H1 (cell line): Measurements from ENCODE around the gene NR5A2. TPM values are rescaled to one million over a fixed set of nuclear protein-coding genes. Genes with fewer than 3 reads are reported as not detected.

ENCODE experiments used
- BRCA1 ChIP-seq: IDR thresholded peaks from 2 replicates; pipeline ENCODE4 v1.6.1; 2012; ENCODE audit warnings: low read depth, low read length, improper control_type of control experiment
- CEBPB ChIP-seq: IDR thresholded peaks from 2 replicates; pipeline ENCODE4 v1.6.1; 2012; ENCODE audit warnings: low read depth, low read length
- CREB1 ChIP-seq: IDR thresholded peaks from 2 replicates; pipeline ENCODE4 v1.6.1; 2012; ENCODE audit warnings: inconsistent platforms
- CTBP2 ChIP-seq: IDR thresholded peaks from 2 replicates; pipeline ENCODE4 v1.7.0; 2011; ENCODE audit warnings: borderline replicate concordance, mild to moderate bottlenecking, moderate library complexity, mixed read lengths, low read length; ENCODE audit not compliant: insufficient read depth, insufficient read length
- EZH2 ChIP-seq: fragments of 200-600 bp; sonication (generic); IDR thresholded peaks from 2 replicates; pipeline ENCODE4 v1.7.1; 2012; ENCODE audit warnings: low read depth, mild to moderate bottlenecking, moderate library complexity, low read length, inconsistent platforms; ENCODE audit not compliant: severe bottlenecking
- POLR2A ChIP-seq, 2 experiments: IDR thresholded peaks; 1 replicate in 1 of 2; 2 replicates in 1 of 2; pipeline ENCODE4 v1.6.1; 2011; ENCODE audit warnings: low read depth in 2 of 2, low read length in 2 of 2, mild to moderate bottlenecking in 2 of 2; ENCODE audit errors: control extremely low read depth in 1 of 2
- RAD21 ChIP-seq, 2 experiments: IDR thresholded peaks in 1 of 2; conservative IDR thresholded peaks in 1 of 2; 2 replicates each; pipeline ENCODE4 v1.6.1; 2011; ENCODE audit warnings: low read depth in 2 of 2, low read length in 2 of 2, improper control_type of control experiment in 1 of 2, inconsistent platforms in 1 of 2, mild to moderate bottlenecking in 1 of 2, moderate library complexity in 1 of 2
- RFX5 ChIP-seq: IDR thresholded peaks from 2 replicates; pipeline ENCODE4 v1.6.1; 2011; ENCODE audit warnings: low read depth, low read length, improper control_type of control experiment, borderline replicate concordance
- SAP30 ChIP-seq: fragments of 300-600 bp; sonication (generic); IDR thresholded peaks from 2 replicates; pipeline ENCODE4 v1.7.1; 2012; ENCODE audit warnings: low read length, moderate library complexity, mild to moderate bottlenecking, inconsistent platforms; ENCODE audit not compliant: insufficient read depth, insufficient replicate concordance
- SIN3A ChIP-seq, 2 experiments: IDR thresholded peaks in 1 of 2; conservative IDR thresholded peaks in 1 of 2; 2 replicates each; pipeline ENCODE4 v1.6.1; 2011 to 2012; ENCODE audit warnings: low read length in 2 of 2, improper control_type of control experiment in 1 of 2, low read depth in 1 of 2, mild to moderate bottlenecking in 1 of 2
- polyA plus RNA-seq, 7 experiments: library from polyadenylated mRNA; depleted of rRNA in 3 of 7; stranded (reverse) in 5 of 7; unstranded in 2 of 7; fragments of >200 nt in 5 of 7; fragments of 200-250 nt in 2 of 7; gene quantifications; 1 replicate in 5 of 7; 2 replicates in 1 of 7; 4 replicates in 1 of 7; pipeline versions ENCODE4 v1.2.1 to v1.2.3, GENCODE V29; 2011 to 2013; ENCODE audit warnings: missing spikeins in 2 of 7, mixed read lengths in 2 of 7
- total RNA-seq: library from RNA; stranded (reverse); fragmentation: NEBNext Ultra II Directional; extraction: Animal tissue kit (Norgen Biotek cat#: 25700); gene quantifications from 2 replicates; pipeline ENCODE4 v1.2.1, GENCODE V29; 2021
- TF ChIP-seq, protein P1 (sequence below): fragments of 300-600 bp; sonication (generic); IDR thresholded peaks from 2 replicates; pipeline ENCODE4 v1.7.1; 2012; ENCODE audit warnings: low read length, moderate library complexity, mild to moderate bottlenecking, inconsistent platforms; ENCODE audit not compliant: insufficient replicate concordance

NR5A2 gene
- total and polyA plus RNA-seq, 2 of the 8 experiments (the other 6 are each of a cell fraction or from before 2014, with no cell fraction given): 1.7 to 11.6 TPM

- TF ChIP-seq, protein P1, sequence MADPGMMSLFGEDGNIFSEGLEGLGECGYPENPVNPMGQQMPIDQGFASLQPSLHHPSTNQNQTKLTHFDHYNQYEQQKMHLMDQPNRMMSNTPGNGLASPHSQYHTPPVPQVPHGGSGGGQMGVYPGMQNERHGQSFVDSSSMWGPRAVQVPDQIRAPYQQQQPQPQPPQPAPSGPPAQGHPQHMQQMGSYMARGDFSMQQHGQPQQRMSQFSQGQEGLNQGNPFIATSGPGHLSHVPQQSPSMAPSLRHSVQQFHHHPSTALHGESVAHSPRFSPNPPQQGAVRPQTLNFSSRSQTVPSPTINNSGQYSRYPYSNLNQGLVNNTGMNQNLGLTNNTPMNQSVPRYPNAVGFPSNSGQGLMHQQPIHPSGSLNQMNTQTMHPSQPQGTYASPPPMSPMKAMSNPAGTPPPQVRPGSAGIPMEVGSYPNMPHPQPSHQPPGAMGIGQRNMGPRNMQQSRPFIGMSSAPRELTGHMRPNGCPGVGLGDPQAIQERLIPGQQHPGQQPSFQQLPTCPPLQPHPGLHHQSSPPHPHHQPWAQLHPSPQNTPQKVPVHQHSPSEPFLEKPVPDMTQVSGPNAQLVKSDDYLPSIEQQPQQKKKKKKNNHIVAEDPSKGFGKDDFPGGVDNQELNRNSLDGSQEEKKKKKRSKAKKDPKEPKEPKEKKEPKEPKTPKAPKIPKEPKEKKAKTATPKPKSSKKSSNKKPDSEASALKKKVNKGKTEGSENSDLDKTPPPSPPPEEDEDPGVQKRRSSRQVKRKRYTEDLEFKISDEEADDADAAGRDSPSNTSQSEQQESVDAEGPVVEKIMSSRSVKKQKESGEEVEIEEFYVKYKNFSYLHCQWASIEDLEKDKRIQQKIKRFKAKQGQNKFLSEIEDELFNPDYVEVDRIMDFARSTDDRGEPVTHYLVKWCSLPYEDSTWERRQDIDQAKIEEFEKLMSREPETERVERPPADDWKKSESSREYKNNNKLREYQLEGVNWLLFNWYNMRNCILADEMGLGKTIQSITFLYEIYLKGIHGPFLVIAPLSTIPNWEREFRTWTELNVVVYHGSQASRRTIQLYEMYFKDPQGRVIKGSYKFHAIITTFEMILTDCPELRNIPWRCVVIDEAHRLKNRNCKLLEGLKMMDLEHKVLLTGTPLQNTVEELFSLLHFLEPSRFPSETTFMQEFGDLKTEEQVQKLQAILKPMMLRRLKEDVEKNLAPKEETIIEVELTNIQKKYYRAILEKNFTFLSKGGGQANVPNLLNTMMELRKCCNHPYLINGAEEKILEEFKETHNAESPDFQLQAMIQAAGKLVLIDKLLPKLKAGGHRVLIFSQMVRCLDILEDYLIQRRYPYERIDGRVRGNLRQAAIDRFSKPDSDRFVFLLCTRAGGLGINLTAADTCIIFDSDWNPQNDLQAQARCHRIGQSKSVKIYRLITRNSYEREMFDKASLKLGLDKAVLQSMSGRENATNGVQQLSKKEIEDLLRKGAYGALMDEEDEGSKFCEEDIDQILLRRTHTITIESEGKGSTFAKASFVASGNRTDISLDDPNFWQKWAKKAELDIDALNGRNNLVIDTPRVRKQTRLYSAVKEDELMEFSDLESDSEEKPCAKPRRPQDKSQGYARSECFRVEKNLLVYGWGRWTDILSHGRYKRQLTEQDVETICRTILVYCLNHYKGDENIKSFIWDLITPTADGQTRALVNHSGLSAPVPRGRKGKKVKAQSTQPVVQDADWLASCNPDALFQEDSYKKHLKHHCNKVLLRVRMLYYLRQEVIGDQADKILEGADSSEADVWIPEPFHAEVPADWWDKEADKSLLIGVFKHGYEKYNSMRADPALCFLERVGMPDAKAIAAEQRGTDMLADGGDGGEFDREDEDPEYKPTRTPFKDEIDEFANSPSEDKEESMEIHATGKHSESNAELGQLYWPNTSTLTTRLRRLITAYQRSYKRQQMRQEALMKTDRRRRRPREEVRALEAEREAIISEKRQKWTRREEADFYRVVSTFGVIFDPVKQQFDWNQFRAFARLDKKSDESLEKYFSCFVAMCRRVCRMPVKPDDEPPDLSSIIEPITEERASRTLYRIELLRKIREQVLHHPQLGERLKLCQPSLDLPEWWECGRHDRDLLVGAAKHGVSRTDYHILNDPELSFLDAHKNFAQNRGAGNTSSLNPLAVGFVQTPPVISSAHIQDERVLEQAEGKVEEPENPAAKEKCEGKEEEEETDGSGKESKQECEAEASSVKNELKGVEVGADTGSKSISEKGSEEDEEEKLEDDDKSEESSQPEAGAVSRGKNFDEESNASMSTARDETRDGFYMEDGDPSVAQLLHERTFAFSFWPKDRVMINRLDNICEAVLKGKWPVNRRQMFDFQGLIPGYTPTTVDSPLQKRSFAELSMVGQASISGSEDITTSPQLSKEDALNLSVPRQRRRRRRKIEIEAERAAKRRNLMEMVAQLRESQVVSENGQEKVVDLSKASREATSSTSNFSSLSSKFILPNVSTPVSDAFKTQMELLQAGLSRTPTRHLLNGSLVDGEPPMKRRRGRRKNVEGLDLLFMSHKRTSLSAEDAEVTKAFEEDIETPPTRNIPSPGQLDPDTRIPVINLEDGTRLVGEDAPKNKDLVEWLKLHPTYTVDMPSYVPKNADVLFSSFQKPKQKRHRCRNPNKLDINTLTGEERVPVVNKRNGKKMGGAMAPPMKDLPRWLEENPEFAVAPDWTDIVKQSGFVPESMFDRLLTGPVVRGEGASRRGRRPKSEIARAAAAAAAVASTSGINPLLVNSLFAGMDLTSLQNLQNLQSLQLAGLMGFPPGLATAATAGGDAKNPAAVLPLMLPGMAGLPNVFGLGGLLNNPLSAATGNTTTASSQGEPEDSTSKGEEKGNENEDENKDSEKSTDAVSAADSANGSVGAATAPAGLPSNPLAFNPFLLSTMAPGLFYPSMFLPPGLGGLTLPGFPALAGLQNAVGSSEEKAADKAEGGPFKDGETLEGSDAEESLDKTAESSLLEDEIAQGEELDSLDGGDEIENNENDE: peak; percentile 63
- TF ChIP-seq SIN3A (conservative IDR thresholded peaks at IDR 0.05 in 1 of 2, IDR thresholded peaks at IDR 0.05 in 1 of 2; ENCODE audit: low read depth in 1 of 2, low read length in 2 of 2) (peak; percentile 71 to 81; a peak in 2 of 4 replicates), CEBPB (peak; percentile 14; the same call in 1 of the 2 replicates), RAD21 (IDR thresholded peaks at IDR 0.05 in 1 of 2, conservative IDR thresholded peaks at IDR 0.05 in 1 of 2; ENCODE audit: low read depth in 2 of 2, low read length in 2 of 2) (peak; percentile 2 to 6; a peak in 1 of 4 replicates), CTBP2 (no peak), BRCA1 (no peak), POLR2A (IDR thresholded peaks at IDR 0.05; ENCODE audit: control extremely low read depth in 1 of 2, low read depth in 2 of 2, low read length in 2 of 2) (peak in 1 of 2 experiments; percentile 51; a peak in 1 of 3 replicates), CREB1 (peak; percentile 34; the same call in 1 of the 2 replicates), SAP30 (peak; percentile 42), EZH2 (no peak), RFX5 (no peak)
Observed at GRCh38 chr1:200048244-200048643, 20.7 kb downstream of the NR5A2 start (continued).
